IMR-90 (cell line): Measurements from ENCODE around the gene CCDC40. TPM values are rescaled to one million over a fixed set of nuclear protein-coding genes. Genes with fewer than 3 reads are reported as not detected.

Experiments
- ATAC-seq: fragments of 200-7000 bp; cut with Tn5 transposase; 2 replicates; pipeline ENCODE4 v1.9.1; 2020; ENCODE audit warnings: low read depth, mild to moderate bottlenecking, moderate library complexity
- BruUV-seq: library from RNA; stranded (reverse); fragments of 400-500 nt; replicated peaks from 2 replicates; lab custom pipeline; 2021; lab: Mats Ljungman, UMichigan
- CTCF ChIA-PET: fragments of 300-600 bp; formaldehyde crosslinking; extraction: SDS; loops from one replicate; lab custom pipeline; 2021; ENCODE audit warnings: antibody characterized with exemption; lab: Yijun Ruan, JAX
- POLR2A ChIA-PET: fragments of 300-600 bp; sonication (Branson Sonifier 250); formaldehyde crosslinking; loops from one replicate; lab custom pipeline; 2022; ENCODE audit warnings: antibody characterized with exemption; ENCODE audit not compliant: unreplicated experiment; lab: Charles Lee
- DNase-seq: peaks from one replicate; pipeline ENCODE4 v3.0.0; 2013
- H2AFZ ChIP-seq: replicated peaks from 2 replicates; pipeline ENCODE3; 2013; ENCODE audit warnings: low read length, mild to moderate bottlenecking; ENCODE audit not compliant: poor library complexity
- H2AK5ac ChIP-seq: 2 replicates; pipeline ENCODE4 v1.6.1; 2013; ENCODE audit warnings: low read depth, low read length, inconsistent platforms
- H2AK9ac ChIP-seq: replicated peaks from 2 replicates; pipeline ENCODE3; 2013; ENCODE audit warnings: mild to moderate bottlenecking, low read depth, low read length, moderate library complexity; ENCODE audit not compliant: poor library complexity
- H2BK120ac ChIP-seq: 2 replicates; pipeline ENCODE4 v1.6.1; 2013; ENCODE audit warnings: low read depth, low read length, inconsistent platforms
- H2BK15ac ChIP-seq: 3 replicates; pipeline ENCODE4 v1.6.1; 2013; ENCODE audit warnings: low read depth, low read length, inconsistent platforms
- H2BK20ac ChIP-seq: 2 replicates; pipeline ENCODE4 v1.6.1; 2013; ENCODE audit warnings: low read depth, mild to moderate bottlenecking, inconsistent platforms, low read length, moderate library complexity
- H2BK5ac ChIP-seq: 2 replicates; pipeline ENCODE4 v1.6.1; 2013; ENCODE audit warnings: mild to moderate bottlenecking, low read depth, low read length, inconsistent platforms; ENCODE audit not compliant: poor library complexity, severe bottlenecking
- H3K14ac ChIP-seq: replicated peaks from 2 replicates; pipeline ENCODE4 v1.6.1; 2013; ENCODE audit warnings: low read depth, low read length, inconsistent platforms
- H3K18ac ChIP-seq: 2 replicates; pipeline ENCODE4 v1.6.1; 2013; ENCODE audit warnings: low read depth, low read length, control low read depth
- H3K23ac ChIP-seq: 2 replicates; pipeline ENCODE4 v1.6.1; 2013; ENCODE audit warnings: low read depth, low read length, inconsistent platforms
- H3K27ac ChIP-seq: 2 replicates; pipeline ENCODE4 v1.5.1; 2013; ENCODE audit warnings: mild to moderate bottlenecking, control low read depth, low read length; ENCODE audit not compliant: insufficient read depth
- H3K27me3 ChIP-seq: 2 replicates; pipeline ENCODE4 v1.6.1; 2013; ENCODE audit warnings: low read length; ENCODE audit not compliant: control insufficient read depth, insufficient read depth
- H3K36me3 ChIP-seq: 2 replicates; pipeline ENCODE4 v1.6.1; 2013; ENCODE audit warnings: low read length, mixed read lengths; ENCODE audit not compliant: control insufficient read depth, insufficient read depth
- H3K4ac ChIP-seq: 2 replicates; pipeline ENCODE4 v1.6.1; 2013; ENCODE audit warnings: low read depth, low read length, inconsistent platforms
- H3K4me1 ChIP-seq: 2 replicates; pipeline ENCODE4 v1.6.1; 2013; ENCODE audit warnings: low read length, mixed read lengths; ENCODE audit not compliant: control insufficient read depth, insufficient read depth
- H3K4me2 ChIP-seq: 2 replicates; pipeline ENCODE4 v1.6.1; 2013; ENCODE audit warnings: low read depth, mild to moderate bottlenecking, control low read depth, low read length, moderate library complexity
- H3K4me3 ChIP-seq: 2 replicates; pipeline ENCODE4 v1.5.1; 2013; ENCODE audit warnings: low read depth, mild to moderate bottlenecking, control low read depth, low read length, moderate library complexity; ENCODE audit not compliant: insufficient read depth
- H3K56ac ChIP-seq: 2 replicates; pipeline ENCODE4 v1.6.1; 2013; ENCODE audit warnings: low read length, inconsistent platforms; ENCODE audit not compliant: insufficient read depth; ENCODE audit errors: extremely low read depth
- H3K79me1 ChIP-seq, 2 experiments: 2 replicates each; pipeline ENCODE4 v1.6.1; 2013; ENCODE audit warnings: low read length in 2 of 2, inconsistent platforms in 1 of 2, low read depth in 1 of 2
- H3K9ac ChIP-seq: 2 replicates; pipeline ENCODE4 v1.6.1; 2013; ENCODE audit warnings: low read depth, low read length, control low read depth
- H3K9me1 ChIP-seq: 2 replicates; pipeline ENCODE4 v1.6.1; 2013; ENCODE audit warnings: low read length, inconsistent platforms; ENCODE audit not compliant: insufficient read depth
- H3K9me3 ChIP-seq: 2 replicates; pipeline ENCODE4 v1.6.1; 2013; ENCODE audit warnings: low read length; ENCODE audit not compliant: control insufficient read depth, insufficient read depth
- H4K20me1 ChIP-seq: 2 replicates; pipeline ENCODE4 v1.6.1; 2013; ENCODE audit warnings: low read length, inconsistent platforms; ENCODE audit not compliant: insufficient read depth
- H4K5ac ChIP-seq: 2 replicates; pipeline ENCODE4 v1.6.1; 2013; ENCODE audit warnings: mild to moderate bottlenecking, low read depth, low read length, control low read depth
- H4K8ac ChIP-seq, 2 experiments: 2 replicates each; pipeline ENCODE4 v1.6.1; 2013; ENCODE audit warnings: low read depth in 2 of 2, low read length in 2 of 2, control low read depth in 1 of 2, inconsistent platforms in 1 of 2
- H4K91ac ChIP-seq: 2 replicates; pipeline ENCODE4 v1.6.1; 2013; ENCODE audit warnings: low read depth, low read length, inconsistent platforms; ENCODE audit not compliant: insufficient read depth
- CEBPB ChIP-seq: IDR thresholded peaks from 2 replicates; pipeline ENCODE4 v1.6.1; 2012; ENCODE audit warnings: low read depth, low read length, improper control_type of control experiment
- FOS ChIP-seq: fragments of 150-350 bp; IDR thresholded peaks from 2 replicates; pipeline ENCODE4 v1.6.1; 2016; ENCODE audit warnings: low read depth, low read length
- POLR2A ChIP-seq: IDR thresholded peaks from 2 replicates; pipeline ENCODE4 v1.6.1; 2012; ENCODE audit warnings: mild to moderate bottlenecking, low read depth, low read length
- RAD21 ChIP-seq: IDR thresholded peaks from 2 replicates; pipeline ENCODE4 v1.6.1; 2012; ENCODE audit warnings: low read length, improper control_type of control experiment
- WGBS, 2 experiments: methylation state at CpG; one replicate each; pipeline versions ENCODE4 v1.1.5 to v1.1.7; 2013; ENCODE audit warnings: missing lambda C conversion rate in 2 of 2; ENCODE audit not compliant: insufficient read length in 1 of 2; ENCODE audit errors: extremely low coverage in 2 of 2; 5-methylcytosine and 5-hydroxymethylcytosine counted together
- dilution Hi-C: fragments of 300-500 bp; cut with HindIII; formaldehyde crosslinking; loops from one replicate; pipeline ENCODE4 v1.14.3; 2018; ENCODE audit warnings: low sequenced_read_pairs; ENCODE audit not compliant: unreplicated experiment
- in situ Hi-C: fragments of 300-500 bp; cut with MboI; formaldehyde crosslinking; loops from 3 replicates; pipeline ENCODE4 v1.14.3; 2019; ENCODE audit warnings: low sequenced_read_pairs, inconsistent platforms, mixed read lengths
- intact Hi-C: fragments of 100-400 bp; cut with micrococcal nuclease; formaldehyde crosslinking; loops from 2 replicates; pipeline ENCODE4 v1.10.0; 2022
- polyA plus RNA-seq, 3 experiments: library from polyadenylated mRNA; depleted of rRNA; stranded (reverse); fragments of >200 nt; gene quantifications; 2 replicates each; pipeline ENCODE4 v1.2.3, GENCODE V29; 2012; ENCODE audit warnings: low replicate concordance in 1 of 3
- total RNA-seq: library from RNA; depleted of rRNA; stranded (reverse); fragments of >200 nt; gene quantifications from 2 replicates; pipeline ENCODE4 v1.2.3, GENCODE V29; 2012
- TF ChIP-seq, protein P1 (sequence below): fragments of 150-350 bp; IDR thresholded peaks from 2 replicates; pipeline ENCODE4 v1.6.1; 2016; ENCODE audit warnings: low read depth, mild to moderate bottlenecking, low read length, moderate library complexity, borderline replicate concordance

The CCDC40 gene
- total and polyA plus RNA-seq, 2 of the 4 experiments (the other 2 are of a cell fraction) = 0.90 to 4.7 TPM

DNA sequence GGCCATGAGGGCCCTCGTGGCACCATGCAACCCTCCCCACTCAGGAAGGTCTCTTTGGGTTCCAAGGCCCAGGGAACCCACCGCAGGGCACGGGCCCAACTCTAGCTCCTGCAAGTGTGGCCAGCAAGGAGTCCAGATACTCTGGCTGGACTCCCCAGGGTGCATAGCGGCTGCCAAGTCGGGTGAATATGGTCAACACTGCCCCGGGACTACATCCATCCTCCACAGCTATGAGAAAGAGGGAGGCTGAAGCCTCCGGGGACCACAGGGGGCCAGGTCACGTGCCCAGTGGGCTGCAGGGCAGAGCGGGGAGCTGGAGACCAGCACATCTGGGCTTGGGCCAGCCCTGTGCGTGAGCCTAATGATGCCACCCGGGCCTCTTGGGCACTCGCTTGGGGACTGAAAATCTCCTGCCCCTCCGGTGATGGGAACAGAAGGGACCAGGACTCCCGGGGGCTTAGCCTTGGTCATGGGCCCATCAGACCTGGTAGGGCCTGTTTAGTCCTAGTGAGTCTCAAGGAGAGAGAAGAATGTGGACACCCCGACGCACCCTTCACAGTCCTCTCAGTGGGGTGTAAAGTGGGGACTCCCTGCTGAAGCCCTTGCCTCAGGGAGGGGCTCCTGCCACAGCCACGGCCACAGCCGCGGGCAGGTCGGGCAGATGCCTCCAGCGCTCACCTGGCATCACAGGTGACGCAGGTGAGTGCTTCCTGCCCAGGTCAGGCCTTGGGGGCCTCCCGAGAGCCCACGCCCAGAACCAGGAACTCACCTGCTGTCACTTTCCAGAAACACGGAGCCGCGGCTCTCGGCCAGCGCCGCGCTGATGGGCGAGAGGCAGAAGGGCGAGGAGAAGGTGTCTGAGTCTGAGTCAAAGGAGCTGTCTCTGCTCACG, 26.8 kb upstream of the CCDC40 start:
- H2BK20ac ChIP-seq = no peak overlapping the region
- TF ChIP-seq POLR2A = no peak
- TF ChIP-seq CEBPB = no peak
- TF ChIP-seq FOS = no peak
- TF ChIP-seq RAD21 = no peak
- TF ChIP-seq, protein P1, sequence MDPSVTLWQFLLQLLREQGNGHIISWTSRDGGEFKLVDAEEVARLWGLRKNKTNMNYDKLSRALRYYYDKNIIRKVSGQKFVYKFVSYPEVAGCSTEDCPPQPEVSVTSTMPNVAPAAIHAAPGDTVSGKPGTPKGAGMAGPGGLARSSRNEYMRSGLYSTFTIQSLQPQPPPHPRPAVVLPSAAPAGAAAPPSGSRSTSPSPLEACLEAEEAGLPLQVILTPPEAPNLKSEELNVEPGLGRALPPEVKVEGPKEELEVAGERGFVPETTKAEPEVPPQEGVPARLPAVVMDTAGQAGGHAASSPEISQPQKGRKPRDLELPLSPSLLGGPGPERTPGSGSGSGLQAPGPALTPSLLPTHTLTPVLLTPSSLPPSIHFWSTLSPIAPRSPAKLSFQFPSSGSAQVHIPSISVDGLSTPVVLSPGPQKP = no peak
- 98% methylated on average over 7 of the region's 34 CpGs; no CpG with 5 or more reads in 1 of the 2 experiments for WGBS, 2 experiments
- no peak overlapping the region for H3K4ac ChIP-seq
- H3K4me2 ChIP-seq = no peak overlapping the region
- no peak overlapping the region for H2AK5ac ChIP-seq
- intact Hi-C loops (loop anchor here (5.0 kb wide), 2 partner anchors 73 to 253 kb away; partner anchors contain the start of gene RNF213), in situ Hi-C loops (no loop called here), dilution Hi-C loops (no loop called here)
- no peak overlapping the region for H2BK15ac ChIP-seq
- ATAC-seq = no peak
- ChIA-PET POLR2A (no interaction called here), CTCF (no interaction called here)
- H2AFZ ChIP-seq = no peak overlapping the region
- no peak overlapping the region for H2BK120ac ChIP-seq
- H2AK9ac ChIP-seq = no peak overlapping the region
- no peaks in the 10 kb centered on the region; the same call in 1 of the 2 replicates for H3K4me1 ChIP-seq
- no peaks in the 10 kb centered on the region for H3K9me1 ChIP-seq
- no peak overlapping the region for H4K5ac ChIP-seq
- no peak overlapping the region for H2BK5ac ChIP-seq
- no peak overlapping the region for H4K8ac ChIP-seq
- no peak overlapping the region for H3K14ac ChIP-seq
- H3K4me3 ChIP-seq = no peak overlapping the region
- H3K79me1 ChIP-seq = peaks cover 4 to 28% of the 10 kb centered on the region in 2 experiments
- H3K23ac ChIP-seq = no peak overlapping the region
- no peak overlapping the region for H4K91ac ChIP-seq
- no peak overlapping the region for H3K18ac ChIP-seq
- BruUV-seq = no TSS peak
- H3K9ac ChIP-seq = no peak overlapping the region
- H3K27ac ChIP-seq = no peak overlapping the region
- no peaks in the 10 kb centered on the region for H3K27me3 ChIP-seq
- H3K9me3 ChIP-seq = peaks cover 2% of the 10 kb centered on the region; the same call in 1 of the 2 replicates
- H4K20me1 ChIP-seq = peaks cover 27% of the 10 kb centered on the region
- H3K56ac ChIP-seq = no peak overlapping the region
- H3K36me3 ChIP-seq = peaks cover 13% of the 10 kb centered on the region
- no peak for DNase-seq
